KMS-11 (cell line): ENCODE data around the gene GMNN.
"Not testable (repeated sequence)": the region's sequence is repeated elsewhere in the genome, so short reads cannot be mapped to it uniquely, and the experiment has no call there.

Source experiments
- H2AFZ ChIP-seq: fragments of 200-600 bp; sonication (generic); 2 replicates; pipeline ENCODE4 v1.6.1; 2016; ENCODE audit warnings: antibody characterized with exemption, mixed run types, low read depth
- H3K27ac ChIP-seq: fragments of 200-600 bp; sonication (generic); 2 replicates; pipeline ENCODE4 v1.6.1; 2016; ENCODE audit warnings: mild to moderate bottlenecking, mixed run types
- H3K27me3 ChIP-seq: fragments of 200-600 bp; sonication (generic); 2 replicates; pipeline ENCODE4 v1.6.1; 2017; ENCODE audit warnings: mild to moderate bottlenecking, low read depth, mixed run types, moderate library complexity; ENCODE audit not compliant: insufficient read depth
- H3K36me3 ChIP-seq: fragments of 200-600 bp; sonication (generic); 2 replicates; pipeline ENCODE4 v1.6.1; 2017; ENCODE audit warnings: mild to moderate bottlenecking, mixed run types; ENCODE audit not compliant: insufficient read depth
- H3K4me1 ChIP-seq: fragments of 200-600 bp; sonication (generic); 2 replicates; pipeline ENCODE4 v1.6.1; 2016; ENCODE audit warnings: mild to moderate bottlenecking, low read depth, mixed run types; ENCODE audit not compliant: poor library complexity, severe bottlenecking
- H3K4me2 ChIP-seq: fragments of 200-600 bp; sonication (generic); 2 replicates; pipeline ENCODE4 v1.7.0; 2016; ENCODE audit warnings: mild to moderate bottlenecking, mixed run types
- H3K4me3 ChIP-seq: fragments of 200-600 bp; sonication (generic); IDR thresholded peaks from 2 replicates; pipeline ENCODE4 v1.6.1; 2017; ENCODE audit warnings: low read depth, low read length, mixed read lengths; ENCODE audit not compliant: insufficient read depth
- H3K79me2 ChIP-seq: fragments of 200-600 bp; sonication (generic); 2 replicates; pipeline ENCODE4 v1.6.1; 2016; ENCODE audit warnings: low read depth, mixed run types; ENCODE audit not compliant: insufficient read depth
- H3K9ac ChIP-seq: fragments of 200-600 bp; sonication (generic); 2 replicates; pipeline ENCODE4 v1.6.1; 2016; ENCODE audit warnings: mild to moderate bottlenecking, mixed run types
- H4K20me1 ChIP-seq: fragments of 200-600 bp; sonication (generic); 2 replicates; pipeline ENCODE4 v1.6.1; 2016; ENCODE audit warnings: mild to moderate bottlenecking, mixed run types; ENCODE audit not compliant: insufficient read depth
- CTCF ChIP-seq: fragments of 200-600 bp; sonication (generic); conservative IDR thresholded peaks from 2 replicates; pipeline ENCODE4 v1.6.1; 2017; ENCODE audit warnings: low read depth, mild to moderate bottlenecking, antibody characterized with exemption, low read length, moderate library complexity, mixed read lengths

The GMNN gene

GRCh38 chr6:24743944-24744335 lies 30.8 kb upstream of the GMNN start:
- H3K79me2 ChIP-seq: no peaks in the 10 kb centered on the region
- H3K9ac ChIP-seq: no peak overlapping the region
- no peak overlapping the region for H3K4me2 ChIP-seq
- no peaks in the 10 kb centered on the region for H3K36me3 ChIP-seq
- no peak overlapping the region for H3K27ac ChIP-seq
- no peaks in the 10 kb centered on the region for H4K20me1 ChIP-seq
- no peak overlapping the region for H3K4me3 ChIP-seq
- no peak for TF ChIP-seq CTCF
- no peaks in the 10 kb centered on the region for H3K27me3 ChIP-seq
- H3K4me1 ChIP-seq: peaks cover 17% of the 10 kb centered on the region
- peak overlapping the region; percentile 53; the same call in 1 of the 2 replicates for H2AFZ ChIP-seq

GRCh38 chr6:24744911-24745310 lies 29.8 kb upstream of the GMNN start:
- H3K4me1 ChIP-seq: peaks cover 17% of the 10 kb centered on the region
- no peak overlapping the region for H2AFZ ChIP-seq
- no peaks in the 10 kb centered on the region for H4K20me1 ChIP-seq
- no peak overlapping the region for H3K27ac ChIP-seq
- no peak overlapping the region for H3K9ac ChIP-seq
- no peak overlapping the region for H3K4me3 ChIP-seq
- H3K4me2 ChIP-seq: no peak overlapping the region
- no peaks in the 10 kb centered on the region for H3K36me3 ChIP-seq
- TF ChIP-seq CTCF: no peak
- no peaks in the 10 kb centered on the region for H3K27me3 ChIP-seq
- H3K79me2 ChIP-seq: no peaks in the 10 kb centered on the region

GRCh38 chr6:24749297-24749696 lies 25.4 kb upstream of the GMNN start:
- Histone ChIP-seq H2AFZ (no peak overlapping the region), H3K4me2 (no peak overlapping the region), H4K20me1 (no peaks in the 10 kb centered on the region), H3K9ac (no peak overlapping the region), H3K4me1 (no peaks in the 10 kb centered on the region), H3K79me2 (no peaks in the 10 kb centered on the region), H3K27ac (no peak overlapping the region), H3K27me3 (no peaks in the 10 kb centered on the region), H3K36me3 (no peaks in the 10 kb centered on the region), H3K4me3 (no peak overlapping the region)
- TF ChIP-seq CTCF: no peak

GRCh38 chr6:24750878-24751277 lies 23.9 kb upstream of the GMNN start:
- H3K4me3 ChIP-seq, H2AFZ ChIP-seq, H3K4me1 ChIP-seq, H3K9ac ChIP-seq, H3K27ac ChIP-seq, H3K4me2 ChIP-seq, H4K20me1 ChIP-seq, H3K36me3 ChIP-seq, H3K27me3 ChIP-seq, H3K79me2 ChIP-seq: not testable (repeated sequence)

GRCh38 chr6:24752503-24752902 lies 22.2 kb upstream of the GMNN start:
- Histone ChIP-seq H3K9ac (no peak overlapping the region), H3K27ac (no peak overlapping the region), H2AFZ (no peak overlapping the region), H3K4me1 (no peaks in the 10 kb centered on the region), H3K27me3 (no peaks in the 10 kb centered on the region), H3K36me3 (no peaks in the 10 kb centered on the region), H3K4me3 (no peak overlapping the region), H4K20me1 (no peaks in the 10 kb centered on the region), H3K79me2 (no peaks in the 10 kb centered on the region), H3K4me2 (no peak overlapping the region)
- TF ChIP-seq CTCF: no peak
